GM10847 (cell line): Measurements from ENCODE around the gene SEC11C.

Experiments used
- POLR2A ChIP-seq: IDR thresholded peaks from 2 replicates; pipeline ENCODE4 v1.6.1; 2011; ENCODE audit not compliant: insufficient read length; ENCODE audit errors: extremely low read depth

SEC11C gene

DNA sequence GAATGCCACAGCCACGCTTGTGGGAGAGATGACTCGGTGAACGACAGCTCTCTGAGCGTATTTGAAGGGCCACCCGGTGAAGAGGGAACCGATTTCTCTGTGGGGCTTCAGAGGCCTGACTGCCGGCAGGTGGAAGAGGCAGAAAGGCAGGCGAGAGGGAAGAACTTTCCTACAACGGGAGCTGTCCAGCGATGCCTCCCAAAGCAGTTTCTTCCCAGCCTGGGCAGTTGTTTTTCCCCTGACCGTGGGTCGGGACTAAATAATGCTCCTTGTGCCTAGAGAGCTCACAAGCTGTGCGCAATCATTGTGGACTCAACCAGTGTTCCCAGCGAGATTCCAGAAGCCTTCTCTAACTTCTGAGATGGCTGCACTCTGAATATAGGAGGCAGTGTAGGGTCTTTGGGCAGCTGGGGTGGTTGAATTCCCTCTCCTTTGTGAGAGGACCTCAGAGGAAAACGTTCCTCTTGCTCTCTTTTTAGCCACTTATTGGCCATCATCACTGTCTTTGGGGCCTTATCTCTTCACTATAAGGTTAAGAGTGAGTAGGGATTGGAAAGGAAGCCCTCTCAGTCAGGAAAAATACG lies 710 bp downstream of the SEC11C start:
- TF ChIP-seq POLR2A: no peak

DNA sequence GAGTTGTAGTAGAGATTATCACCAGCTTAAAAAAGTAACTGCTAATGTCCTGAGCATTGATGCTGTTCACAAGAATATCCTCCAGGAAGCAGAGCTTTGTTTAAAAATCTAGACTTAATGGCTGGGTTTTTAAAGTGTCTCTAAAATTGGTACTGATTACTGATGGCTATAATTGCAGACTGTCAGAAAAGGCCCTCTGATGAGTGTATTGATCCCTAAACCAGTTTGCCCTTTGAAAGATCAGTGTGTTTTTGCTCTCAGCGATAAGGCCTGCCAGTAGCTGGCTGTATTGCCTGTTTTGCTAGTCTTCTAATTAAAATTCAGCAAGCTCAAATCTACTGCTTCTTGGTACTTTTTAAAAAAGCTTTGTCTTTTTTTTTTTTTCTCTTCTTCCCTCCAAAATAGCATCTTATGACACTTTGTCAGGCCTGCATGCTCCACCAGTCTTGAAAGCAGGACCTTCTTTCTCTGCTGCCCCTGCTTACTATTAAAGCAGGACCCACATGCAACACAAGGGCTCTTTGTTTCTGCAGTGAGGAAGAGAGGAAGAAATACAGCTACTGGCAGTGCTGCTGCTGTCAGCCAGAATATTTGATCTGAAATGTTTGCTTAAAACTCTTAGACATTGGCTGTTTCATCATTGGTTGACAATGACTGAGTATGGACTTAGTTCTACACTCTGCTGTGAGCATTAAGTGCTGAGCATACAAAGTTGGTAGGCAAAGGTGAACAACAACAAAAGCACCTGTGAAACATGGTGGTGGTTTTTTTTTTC lies 1.8 kb downstream of the SEC11C start:
- no peak for TF ChIP-seq POLR2A

DNA sequence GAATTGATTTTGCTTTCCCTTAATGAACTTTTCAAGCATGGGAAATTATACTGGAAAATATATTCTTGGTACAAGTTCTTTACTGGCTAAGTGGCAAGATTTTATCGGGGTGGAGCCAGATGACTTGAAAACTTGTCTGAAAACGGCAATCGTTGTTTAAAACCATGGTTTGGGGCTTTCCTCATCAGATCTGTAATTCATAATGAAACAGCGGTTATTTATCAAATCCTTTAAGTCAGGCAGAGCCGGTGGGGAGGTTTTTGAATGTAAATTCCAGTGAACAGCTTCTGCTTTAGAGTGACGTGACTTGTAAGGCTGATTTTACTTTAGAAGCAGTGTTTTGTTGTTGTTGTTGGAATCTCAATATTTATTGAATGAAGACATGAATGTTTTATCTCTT lies 2.6 kb downstream of the SEC11C start:
- no peak for TF ChIP-seq POLR2A

DNA sequence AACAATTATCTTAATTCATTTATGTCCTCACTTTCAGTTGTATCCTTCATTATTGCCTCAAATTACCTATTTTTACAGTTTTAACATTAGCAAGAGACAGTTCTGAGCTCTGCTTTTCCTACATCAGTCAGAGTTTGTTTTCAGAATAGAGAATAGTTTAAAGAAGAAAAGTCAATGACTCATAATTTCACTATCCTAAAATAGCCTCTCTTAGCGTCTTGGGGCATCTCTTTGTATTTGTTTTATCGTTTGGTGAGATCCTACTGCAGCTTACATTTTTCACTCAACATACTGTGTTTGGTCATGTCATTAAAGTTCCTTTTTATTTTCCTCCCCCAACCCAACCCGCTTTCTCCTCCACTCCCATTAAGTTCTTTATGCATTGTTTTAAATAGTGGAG lies 3.8 kb downstream of the SEC11C start:
- TF ChIP-seq POLR2A: no peak

DNA sequence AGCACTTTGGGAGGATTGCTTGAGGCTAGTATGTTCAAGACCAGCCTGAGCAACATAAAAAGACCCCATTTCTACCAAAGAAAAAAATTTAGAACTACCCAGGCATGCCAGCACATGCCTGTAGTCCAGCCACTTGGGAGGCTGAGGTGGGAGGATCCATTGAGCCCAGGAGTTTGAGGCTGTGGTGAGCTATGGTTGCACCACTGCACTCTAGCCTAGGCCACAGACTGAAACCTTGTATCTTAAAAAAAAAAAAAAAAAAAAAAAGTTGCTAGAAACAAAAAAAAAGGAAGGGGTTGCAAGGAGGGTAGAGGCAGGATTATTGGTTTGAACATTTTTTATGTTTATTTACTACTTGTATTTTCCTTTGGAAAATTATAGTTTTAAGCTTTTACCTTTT lies 4.8 kb downstream of the SEC11C start:
- no peak for TF ChIP-seq POLR2A

DNA sequence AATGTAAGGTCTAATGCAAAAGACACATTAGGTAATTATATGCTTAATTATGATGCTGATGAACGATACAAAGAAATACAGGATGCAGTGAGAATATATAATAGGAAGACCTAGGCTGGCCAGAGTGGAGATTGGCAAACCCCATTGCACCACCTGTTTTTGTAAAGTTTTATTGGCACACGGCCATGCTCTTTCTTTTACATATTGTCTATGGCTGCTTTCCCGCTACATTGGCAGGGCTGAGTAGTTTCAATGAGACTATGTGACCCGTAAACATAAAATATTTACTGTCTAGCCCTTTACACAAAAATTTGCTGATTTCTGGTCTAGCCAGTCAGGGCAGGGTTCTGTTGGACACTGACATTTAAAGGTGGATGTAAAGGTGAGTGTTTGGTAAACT lies 5.4 kb downstream of the SEC11C start:
- no peak for TF ChIP-seq POLR2A

DNA sequence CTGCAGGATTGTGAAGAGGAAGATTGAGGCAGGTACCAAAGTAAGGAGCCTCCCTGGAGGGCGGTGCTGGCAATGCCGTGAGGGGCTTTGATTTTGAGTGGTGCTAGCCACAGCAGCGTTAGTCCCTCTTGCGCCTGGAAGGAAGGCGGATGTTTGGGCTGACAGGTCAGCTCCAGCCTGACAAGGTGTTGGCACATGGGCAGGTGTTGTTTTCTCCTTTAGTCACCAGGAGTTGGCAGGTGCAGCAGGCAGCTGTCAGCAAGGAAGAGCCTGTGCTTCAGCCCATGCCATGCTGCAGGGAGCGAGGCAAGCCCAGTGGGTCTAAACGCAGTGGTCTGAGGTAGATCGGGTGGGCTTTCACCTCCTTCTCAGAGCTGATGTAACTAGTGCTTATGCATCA lies 8.5 kb downstream of the SEC11C start:
- TF ChIP-seq POLR2A: no peak

DNA sequence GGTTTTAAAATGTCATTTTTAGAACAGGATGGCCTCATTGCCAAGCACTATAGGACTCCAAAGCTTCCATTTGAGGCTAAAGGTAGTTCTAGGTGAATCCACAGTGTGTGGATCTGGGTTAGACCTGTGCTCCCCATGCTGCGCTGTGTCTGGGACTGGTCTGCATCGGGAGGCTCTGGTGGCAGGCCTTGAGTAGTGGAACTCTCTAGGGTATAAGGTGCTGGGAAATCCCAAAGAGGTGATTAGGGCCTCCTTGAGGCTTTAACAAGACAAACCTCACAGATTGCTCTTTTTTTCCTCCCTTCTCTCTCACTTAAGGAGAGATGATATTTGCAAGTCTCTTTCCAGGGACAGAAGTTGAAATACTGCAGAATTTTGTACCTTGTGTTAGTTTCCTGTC lies 9.3 kb downstream of the SEC11C start:
- no peak for TF ChIP-seq POLR2A

DNA sequence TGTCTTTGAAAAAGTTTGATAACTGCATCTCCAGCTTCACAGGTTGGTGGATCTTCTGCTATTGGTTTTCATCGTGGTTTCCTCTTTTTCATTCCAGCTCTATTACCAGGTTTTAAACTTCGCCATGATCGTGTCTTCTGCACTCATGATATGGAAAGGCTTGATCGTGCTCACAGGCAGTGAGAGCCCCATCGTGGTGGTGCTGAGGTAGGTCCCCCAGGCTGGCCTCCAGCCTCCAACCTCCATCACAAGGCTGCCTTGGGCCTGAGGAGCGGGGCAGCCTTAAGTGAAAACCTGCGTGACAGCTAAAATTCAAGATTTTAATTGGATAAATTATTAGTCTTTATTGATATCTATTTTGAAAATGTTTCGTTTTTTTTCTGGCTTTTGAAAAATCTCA lies 9.7 kb downstream of the SEC11C start:
- TF ChIP-seq POLR2A: no peak

DNA sequence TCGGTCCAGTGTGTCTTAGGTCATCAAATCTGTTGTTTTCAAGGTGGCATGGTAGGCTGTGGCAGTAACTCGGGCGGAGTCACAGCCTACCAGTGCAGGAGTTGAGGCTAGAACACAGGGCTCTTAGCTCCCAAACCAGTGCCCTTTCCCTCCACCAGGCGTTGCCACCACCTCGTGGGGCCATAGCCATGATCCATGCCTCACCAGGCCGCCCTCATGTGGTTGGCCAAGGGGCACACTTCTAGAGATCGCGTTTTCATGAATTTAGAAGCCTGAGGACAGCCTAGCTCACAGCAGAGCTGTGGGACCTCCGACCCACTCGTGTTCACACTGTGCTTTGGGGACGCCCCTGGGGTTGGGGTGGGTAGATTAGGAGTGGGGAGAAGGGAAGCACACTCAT lies 10.6 kb downstream of the SEC11C start:
- no peak for TF ChIP-seq POLR2A

DNA sequence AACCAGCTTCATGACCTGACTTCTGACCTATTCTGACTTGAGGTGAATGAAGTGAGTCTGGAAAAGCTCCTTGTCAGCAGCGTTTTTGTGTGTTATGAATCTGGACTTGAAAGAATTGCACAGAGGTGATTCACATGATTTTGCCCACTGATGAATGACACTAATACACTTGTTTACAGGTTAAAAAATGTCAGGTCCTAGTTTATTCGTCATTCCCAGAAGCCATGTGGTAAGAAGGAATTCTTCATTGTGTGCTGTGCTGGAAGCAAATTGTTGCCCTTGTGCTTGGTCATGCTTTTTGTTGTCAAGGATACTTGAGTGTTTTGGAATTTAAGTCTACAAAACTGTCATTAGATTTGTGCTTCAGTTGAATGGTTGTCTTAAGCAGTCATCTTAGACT lies 15.5 kb downstream of the SEC11C start:
- no peak for TF ChIP-seq POLR2A

DNA sequence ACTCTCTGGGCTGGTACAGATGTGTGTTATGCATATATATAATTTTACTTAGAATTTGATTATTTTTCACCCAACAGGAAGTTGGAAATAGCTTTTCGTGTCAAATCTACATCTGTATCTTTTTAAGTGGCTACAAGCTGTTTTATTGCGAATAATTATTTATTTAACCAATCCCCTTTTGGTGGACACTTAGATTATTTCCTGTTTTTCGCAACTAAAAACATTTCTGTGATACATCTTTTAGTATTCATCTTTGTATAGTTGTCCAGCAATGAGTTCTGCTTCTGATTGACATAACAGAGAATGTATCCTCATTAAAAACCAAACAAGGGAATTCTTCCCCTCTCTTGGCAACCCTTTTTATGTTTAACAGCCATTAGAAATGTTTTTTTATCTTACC lies 16.6 kb downstream of the SEC11C start:
- TF ChIP-seq POLR2A: no peak

DNA sequence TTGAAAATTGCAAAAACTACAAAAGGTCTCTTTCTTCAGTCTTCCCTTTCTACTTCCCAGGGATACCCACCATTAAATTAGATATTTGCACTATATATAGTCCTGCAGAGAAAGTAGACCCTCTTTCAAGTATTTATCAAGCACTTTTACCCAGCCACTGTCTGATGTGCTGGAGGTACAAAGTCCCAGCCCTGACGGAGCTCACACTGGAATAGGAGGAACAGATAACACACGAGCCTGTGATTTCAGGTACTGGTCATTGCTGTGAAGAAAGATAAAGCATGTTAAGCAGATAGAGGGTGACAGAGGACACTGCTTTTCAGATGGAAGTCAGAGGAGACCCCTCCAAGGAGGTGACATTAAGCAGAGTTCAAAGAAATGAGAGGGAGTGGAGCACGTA lies 19.6 kb downstream of the SEC11C start:
- no peak for TF ChIP-seq POLR2A

DNA sequence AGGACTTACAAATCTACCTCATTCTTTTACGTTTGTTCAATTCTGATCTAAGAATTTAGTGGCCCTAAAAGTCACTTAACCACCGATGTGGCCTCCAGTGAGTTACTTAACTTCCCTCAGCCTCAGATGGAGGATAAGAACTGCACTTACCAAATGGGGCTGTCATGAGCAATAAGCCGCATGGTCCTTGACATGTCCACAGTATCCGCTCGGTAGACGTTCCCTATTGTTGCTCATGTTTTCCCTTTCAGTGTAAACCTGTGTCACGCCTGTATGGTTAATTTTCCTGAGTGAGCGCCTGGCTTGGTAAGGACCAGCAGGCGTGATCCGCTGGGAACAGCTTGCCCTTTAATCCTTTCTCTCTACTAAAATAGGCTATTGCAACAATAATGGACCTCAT lies 20.3 kb downstream of the SEC11C start:
- TF ChIP-seq POLR2A: no peak

DNA sequence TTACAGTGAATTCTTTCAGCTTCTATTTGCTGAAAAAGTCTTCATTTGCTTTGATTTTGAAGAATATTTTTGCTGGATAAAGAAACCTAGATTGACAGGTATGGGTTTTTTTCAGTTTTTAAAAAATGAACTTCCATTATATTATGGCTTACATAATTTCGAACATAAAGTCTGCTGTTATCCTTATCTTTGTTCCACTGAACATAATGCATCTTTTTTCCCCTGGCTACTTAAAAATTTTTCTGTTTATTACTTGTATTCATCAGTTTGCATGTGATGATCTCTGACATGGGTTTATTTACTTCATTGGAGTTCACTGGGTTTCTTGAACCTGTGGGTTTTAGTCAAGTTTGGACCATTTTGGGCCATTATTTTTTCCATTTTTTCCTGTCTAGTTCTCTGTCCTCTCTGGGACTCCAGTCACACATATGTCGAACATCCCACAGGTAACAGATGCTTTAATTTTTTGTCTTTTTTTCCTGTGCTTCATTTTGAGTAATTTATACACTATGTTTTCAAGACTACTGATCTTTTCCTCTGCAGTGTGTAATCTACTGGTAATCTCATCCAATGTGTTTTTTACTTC lies 33.1 kb downstream of the SEC11C start:
- TF ChIP-seq POLR2A: no peak

DNA sequence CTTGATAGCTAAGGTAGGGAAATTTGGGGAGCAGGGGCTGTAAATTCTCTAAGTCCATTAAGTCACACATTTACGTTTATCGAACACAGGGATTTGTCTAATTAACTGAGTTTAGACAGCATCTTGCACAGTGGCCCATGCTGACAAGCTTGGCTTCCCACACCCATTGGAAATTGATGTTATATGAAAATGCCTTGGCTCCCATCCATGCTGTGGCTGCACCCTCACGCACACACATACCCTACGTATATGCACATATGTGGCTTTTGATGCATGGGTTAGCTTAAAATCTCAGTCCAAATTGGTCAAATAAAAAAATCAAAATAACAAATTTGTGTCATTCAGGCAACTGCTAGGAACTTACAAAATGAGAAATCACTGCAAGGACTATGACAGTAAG lies 37.8 kb downstream of the SEC11C start:
- no peak for TF ChIP-seq POLR2A
